ENCODE measurements around the gene GRK3. TPM values are rescaled to one million over a fixed set of nuclear protein-coding genes. Genes with fewer than 3 reads are reported as not detected.

The GRK3 gene
- total and polyA plus RNA-seq, 2 of the 4 experiments (the other 2 are of a cell fraction) = 0.58 to 1.6 TPM

- Histone ChIP-seq H3K27ac (ENCODE audit: insufficient read depth, low read length) (no peak overlapping the region), H3K4me3 (ENCODE audit: insufficient read depth, low read depth, low read length) (no peak overlapping the region), H3K9me3 (ENCODE audit: control insufficient read depth, insufficient read depth, low read length) (no peaks in the 10 kb centered on the region), H2BK20ac (ENCODE audit: low read depth, low read length) (no peak overlapping the region), H3K9me1 (ENCODE audit: insufficient read depth, low read length) (no peaks in the 10 kb centered on the region), H2BK5ac (ENCODE audit: low read depth, low read length, poor library complexity, severe bottlenecking) (no peak overlapping the region), H3K79me1 (ENCODE audit: low read depth in 1 of 2, low read length in 2 of 2) (no peaks in the 10 kb centered on the region), H2AK9ac (replicated peaks; ENCODE audit: low read depth, low read length, poor library complexity) (no peak overlapping the region), H4K5ac (ENCODE audit: low read depth, low read length) (no peak overlapping the region), H3K4me2 (ENCODE audit: low read depth, low read length) (no peak overlapping the region), H2BK120ac (ENCODE audit: low read depth, low read length) (no peak overlapping the region), H3K56ac (ENCODE audit: extremely low read depth, insufficient read depth, low read length) (no peak overlapping the region), H3K27me3 (ENCODE audit: control insufficient read depth, insufficient read depth, low read length) (no peaks in the 10 kb centered on the region), H4K8ac (ENCODE audit: low read depth in 2 of 2, low read length in 2 of 2) (no peak overlapping the region), H2BK15ac (ENCODE audit: low read depth, low read length) (no peak overlapping the region), H3K9ac (ENCODE audit: low read depth, low read length) (no peak overlapping the region), H3K14ac (replicated peaks; ENCODE audit: low read depth, low read length) (no peak overlapping the region), H3K36me3 (ENCODE audit: control insufficient read depth, insufficient read depth, low read length) (no peaks in the 10 kb centered on the region), H3K23ac (ENCODE audit: low read depth, low read length) (no peak overlapping the region), H2AK5ac (ENCODE audit: low read depth, low read length) (no peak overlapping the region), H3K4me1 (ENCODE audit: control insufficient read depth, insufficient read depth, low read length) (no peaks in the 10 kb centered on the region), H3K4ac (ENCODE audit: low read depth, low read length) (no peak overlapping the region), H4K91ac (ENCODE audit: insufficient read depth, low read depth, low read length) (no peak overlapping the region), H2AFZ (replicated peaks; ENCODE audit: low read length, poor library complexity) (no peak overlapping the region), H4K20me1 (ENCODE audit: insufficient read depth, low read length) (no peaks in the 10 kb centered on the region), H3K18ac (ENCODE audit: low read depth, low read length) (no peak overlapping the region)
- POLR2A ChIA-PET (ENCODE audit: unreplicated experiment) = no interaction called here
- CTCF ChIA-PET = no interaction called here
- no peak for DNase-seq
- no TSS peak for BruUV-seq (replicated peaks)
- WGBS, 2 experiments (ENCODE audit: extremely low coverage in 2 of 2, insufficient read length in 1 of 2) = no CpG with 5 or more reads among the region's 1 CpG
- ATAC-seq (ENCODE audit: low read depth) = no peak
- TF ChIP-seq RFX5 (IDR thresholded peaks at IDR 0.05; ENCODE audit: low read depth, low read length) (no peak), SMC3 (IDR thresholded peaks at IDR 0.05; ENCODE audit: low read depth, low read length) (no peak), MXI1 (IDR thresholded peaks at IDR 0.05; ENCODE audit: borderline replicate concordance, low read depth, low read length) (no peak), USF2 (IDR thresholded peaks at IDR 0.05; ENCODE audit: low read depth, low read length) (no peak), CEBPB (IDR thresholded peaks at IDR 0.05; ENCODE audit: low read depth, low read length) (no peak), MAZ (IDR thresholded peaks at IDR 0.05; ENCODE audit: borderline replicate concordance, low read depth, low read length) (no peak), CHD1 (IDR thresholded peaks at IDR 0.05; ENCODE audit: low read depth, low read length) (no peak), MAFK (IDR thresholded peaks at IDR 0.05; ENCODE audit: low read depth, low read length) (no peak), FOS (IDR thresholded peaks at IDR 0.05; ENCODE audit: low read depth, low read length) (no peak), ELK1 (IDR thresholded peaks at IDR 0.05; ENCODE audit: borderline replicate concordance, low read depth, low read length) (no peak), BHLHE40 (IDR thresholded peaks at IDR 0.05; ENCODE audit: low read depth, low read length) (no peak), CTCF (conservative IDR thresholded peaks at IDR 0.05; ENCODE audit: low read depth, low read length) (no peak), POLR2A (IDR thresholded peaks at IDR 0.05; ENCODE audit: low read depth, low read length) (no peak), RCOR1 (IDR thresholded peaks at IDR 0.05; ENCODE audit: insufficient replicate concordance, low read length) (no peak), RAD21 (IDR thresholded peaks at IDR 0.05; ENCODE audit: low read length) (no peak), NFE2L2 (IDR thresholded peaks at IDR 0.05; ENCODE audit: low read depth, low read length) (no peak)
- in situ Hi-C loops (cut with MboI; ENCODE audit: low sequenced_read_pairs) = no loop called here
- dilution Hi-C loops (cut with HindIII; ENCODE audit: low sequenced_read_pairs, unreplicated experiment) = no loop called here
- intact Hi-C loops (cut with micrococcal nuclease) = no loop called here
These were observed 34.1 kb downstream of the GRK3 start for GRCh38 chr22:25598609-25599008.

All from IMR-90 (cell line).